Pons (tissue), 1 donor: Measurements from ENCODE around the gene ABCC11.
"Not testable (repeated sequence)": the region's sequence is repeated elsewhere in the genome, so short reads cannot be mapped to it uniquely, and the experiment has no call there.

Experiments
- DNase-seq: peaks from one replicate; pipeline ENCODE4 v3.0.0-alpha.2; 2016; ENCODE audit warnings: low spot score

ABCC11 gene

DNA sequence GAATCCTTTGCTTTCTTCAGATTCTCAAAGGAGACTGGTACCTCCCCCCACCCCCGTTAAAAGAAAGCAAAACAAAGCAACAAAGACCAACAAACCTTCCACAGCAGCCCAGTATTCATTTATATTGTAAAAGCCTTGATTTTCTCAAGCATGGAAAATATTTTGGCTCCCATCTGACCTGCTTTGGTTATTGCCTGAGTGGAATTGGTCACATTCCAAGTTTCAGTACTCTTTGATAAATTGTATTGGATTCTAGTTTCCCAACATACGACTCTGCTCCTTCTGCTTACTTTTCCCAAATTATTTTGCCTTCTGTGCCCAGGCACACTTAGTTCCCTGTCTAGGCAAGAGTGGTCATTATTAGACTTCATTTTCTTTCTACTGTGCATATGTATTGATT, 1.3 kb downstream of the ABCC11 start:
- DNase-seq, result no peak

DNA sequence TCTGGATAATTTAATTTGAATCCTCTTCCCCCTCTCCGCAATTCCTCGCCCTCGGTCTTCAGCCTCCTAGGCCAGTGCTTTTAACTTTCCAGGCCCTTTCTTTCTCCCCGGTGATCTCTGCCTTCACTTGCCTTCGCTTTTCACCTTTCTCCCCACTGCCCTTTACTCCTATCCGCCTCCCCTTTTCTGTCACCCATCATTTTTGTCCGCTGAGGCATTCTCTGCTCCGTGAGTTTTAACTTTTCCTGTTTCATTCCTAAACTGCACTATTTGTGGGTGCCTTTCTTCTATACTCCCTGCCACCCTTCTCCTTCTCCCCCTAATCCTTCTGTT, 2.5 kb downstream of the ABCC11 start:
- DNase-seq, result no peak

DNA sequence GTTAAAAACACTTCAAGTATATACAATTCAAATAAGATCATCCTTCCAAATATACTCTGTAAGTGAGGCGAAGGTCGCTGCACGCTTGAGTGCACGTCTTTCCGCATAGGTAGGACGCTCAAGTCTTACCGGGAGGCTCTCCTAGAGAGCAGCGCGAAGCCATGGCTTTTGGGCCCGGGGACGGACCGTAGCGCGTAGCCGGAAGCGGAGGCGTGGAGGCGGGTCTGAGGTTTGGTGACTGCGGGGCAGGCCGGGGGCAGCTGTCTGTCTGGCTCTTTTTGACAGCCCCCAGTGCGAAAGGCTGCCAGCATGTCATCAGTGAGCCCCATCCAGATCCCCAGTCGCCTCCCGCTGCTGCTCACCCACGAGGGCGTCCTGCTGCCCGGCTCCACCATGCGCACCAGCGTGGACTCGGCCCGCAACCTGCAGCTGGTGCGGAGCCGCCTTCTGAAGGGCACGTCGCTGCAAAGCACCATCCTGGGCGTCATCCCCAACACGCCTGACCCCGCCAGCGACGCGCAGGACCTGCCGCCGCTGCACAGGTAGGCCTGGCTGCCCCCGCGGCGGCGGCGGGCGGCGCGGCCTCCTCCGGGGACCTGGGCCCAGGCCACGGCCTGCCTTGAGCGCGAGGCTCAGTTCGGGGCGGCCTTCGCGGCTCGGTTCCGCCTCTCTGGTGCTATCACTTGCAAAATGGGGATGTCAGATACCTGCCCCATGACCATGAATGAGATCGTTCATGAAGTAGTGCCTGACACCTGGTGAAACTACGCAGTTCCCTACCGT, 3.1 kb downstream of the ABCC11 start, which contains the start of gene LONP2:
Gene LONP2, plus strand, starts transcription at position 221 of the 783 bp plus-strand sequence. Its CDS starts 89 bp downstream, at position 310.
- DNase-seq, result peak; percentile 91

DNA sequence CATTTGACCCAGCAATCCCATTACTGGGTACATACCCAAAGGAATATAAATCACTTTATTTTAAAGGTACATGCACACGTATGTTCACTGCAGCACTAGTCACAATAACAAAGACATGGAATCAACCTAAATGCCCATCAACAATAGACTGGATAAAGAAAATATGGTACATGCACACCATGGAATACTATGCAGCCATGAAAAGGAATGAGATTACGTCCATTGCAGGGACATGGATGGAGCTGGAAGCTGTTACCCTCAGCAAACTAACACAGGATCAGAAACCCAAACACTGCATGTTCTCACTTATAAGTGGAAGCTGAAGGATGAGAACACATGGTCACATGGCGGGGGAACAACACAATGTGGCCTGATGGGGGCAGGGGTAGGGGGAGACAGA, 7.2 kb downstream of the ABCC11 start:
- DNase-seq, result not testable (repeated sequence)

DNA sequence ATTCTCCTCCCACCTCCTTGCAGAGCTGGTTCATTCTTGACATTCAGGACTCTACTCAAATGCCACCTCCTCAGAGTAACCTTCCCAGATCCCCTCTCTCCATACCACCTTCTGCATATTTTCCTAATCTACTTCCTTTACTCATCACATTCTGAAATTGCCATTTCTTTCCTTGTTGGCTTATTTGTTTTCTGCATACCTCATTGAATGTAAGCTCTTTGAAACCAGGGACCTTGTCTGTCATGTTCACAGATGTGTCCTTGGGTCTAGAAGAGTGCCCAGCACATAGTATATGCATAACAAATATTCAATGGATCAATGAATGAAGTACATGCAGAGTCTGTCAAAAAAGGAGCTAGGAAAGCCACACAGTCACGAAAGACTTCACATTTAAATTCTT, 11.1 kb downstream of the ABCC11 start:
- DNase-seq, result no peak

DNA sequence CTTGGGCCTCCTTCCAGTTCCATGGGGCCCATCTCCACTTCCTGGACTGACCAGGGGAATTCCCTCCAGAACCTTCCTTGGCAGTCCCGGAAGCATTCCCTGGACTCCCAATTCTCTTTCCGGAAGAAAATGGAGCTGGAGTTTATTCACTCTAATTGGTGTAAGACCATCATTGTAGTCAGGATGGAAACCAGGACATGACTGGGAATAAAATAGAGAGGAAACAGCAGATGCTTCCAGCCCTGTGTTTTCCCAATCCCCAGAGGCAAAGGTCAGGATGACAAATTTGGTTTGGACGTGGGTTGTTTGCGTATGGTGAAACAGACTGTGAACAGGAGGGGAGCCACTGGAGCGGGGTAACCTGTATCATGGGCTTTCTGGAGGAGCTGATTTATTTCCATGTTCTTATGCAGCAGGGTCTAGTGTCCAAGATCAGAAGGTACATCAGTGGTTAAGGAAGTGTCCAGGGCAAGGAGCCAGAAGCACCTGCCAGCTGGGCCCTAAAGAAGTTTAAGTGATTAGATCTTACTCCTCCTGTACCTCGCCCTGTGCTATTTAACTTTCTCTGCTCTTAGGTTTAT, 11.7 kb downstream of the ABCC11 start:
- no peak for DNase-seq

DNA sequence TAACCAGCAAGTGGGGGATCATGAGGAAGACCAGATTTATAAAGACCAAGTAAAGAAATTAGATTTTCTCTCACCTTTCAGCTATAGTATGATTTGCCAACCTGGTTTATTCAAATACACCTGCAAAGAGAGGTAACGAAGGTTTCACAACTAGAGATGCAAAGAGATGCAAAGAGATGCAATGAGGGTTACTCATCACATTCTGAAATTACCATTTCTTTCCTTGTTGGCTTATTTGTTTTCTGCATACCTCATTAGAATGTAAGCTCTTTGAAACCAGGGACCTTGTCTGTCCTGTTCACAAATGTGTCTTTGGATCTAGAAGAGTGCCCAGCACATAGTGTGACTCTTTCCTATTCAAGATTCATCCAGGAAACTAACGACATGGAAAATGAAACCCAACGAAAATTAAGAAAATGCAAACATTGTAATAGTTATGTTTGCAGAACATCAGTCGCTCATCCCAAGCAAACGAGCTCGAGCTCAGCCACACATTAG, 12.2 kb downstream of the ABCC11 start:
- DNase-seq, result no peak

DNA sequence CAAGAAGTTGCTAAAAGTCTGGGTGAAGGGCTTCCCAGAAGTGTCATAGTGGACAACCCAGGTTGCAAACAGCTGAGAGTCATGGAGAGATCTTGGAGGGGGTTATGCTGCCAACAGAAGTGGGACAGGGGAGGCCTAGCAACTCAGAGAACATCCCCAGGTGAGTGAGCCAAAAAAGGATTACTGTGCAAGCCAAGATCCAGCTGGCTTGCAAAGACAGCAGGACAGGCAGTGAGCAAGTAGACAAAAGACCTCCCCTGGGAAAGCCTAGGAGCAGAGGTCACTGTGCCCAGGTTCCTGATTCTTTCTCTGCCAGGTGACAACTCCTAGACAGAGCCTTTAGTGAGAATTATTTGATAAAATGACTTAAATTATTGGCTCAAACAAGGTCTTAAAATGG, 12.7 kb downstream of the ABCC11 start:
- no peak for DNase-seq

DNA sequence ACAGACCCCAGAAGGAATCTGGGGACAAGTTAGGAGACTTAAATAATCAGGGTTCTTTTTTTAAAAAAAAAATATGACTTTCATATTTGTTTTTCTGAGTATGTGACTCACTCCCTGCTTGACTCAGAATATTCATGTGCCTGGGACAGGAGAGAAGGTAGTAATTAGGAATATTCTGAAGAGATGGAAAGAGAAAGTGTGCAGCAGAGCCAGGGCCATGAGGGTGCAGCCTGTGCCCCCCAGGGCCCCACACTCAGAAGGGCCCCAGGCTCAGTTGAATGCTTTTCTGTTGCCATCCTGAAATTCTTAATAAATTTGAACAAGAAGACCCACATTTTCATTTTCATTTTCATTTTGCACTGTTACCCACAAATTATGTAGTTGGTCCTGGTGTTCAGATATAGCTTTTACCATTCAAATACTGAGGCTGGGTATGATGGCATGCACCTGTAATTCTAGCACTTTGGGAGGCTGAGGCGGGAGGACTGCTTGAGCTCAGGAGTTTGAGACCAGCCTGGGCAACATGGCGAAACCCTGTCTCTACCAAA, 14.8 kb downstream of the ABCC11 start:
- DNase-seq, result no peak

DNA sequence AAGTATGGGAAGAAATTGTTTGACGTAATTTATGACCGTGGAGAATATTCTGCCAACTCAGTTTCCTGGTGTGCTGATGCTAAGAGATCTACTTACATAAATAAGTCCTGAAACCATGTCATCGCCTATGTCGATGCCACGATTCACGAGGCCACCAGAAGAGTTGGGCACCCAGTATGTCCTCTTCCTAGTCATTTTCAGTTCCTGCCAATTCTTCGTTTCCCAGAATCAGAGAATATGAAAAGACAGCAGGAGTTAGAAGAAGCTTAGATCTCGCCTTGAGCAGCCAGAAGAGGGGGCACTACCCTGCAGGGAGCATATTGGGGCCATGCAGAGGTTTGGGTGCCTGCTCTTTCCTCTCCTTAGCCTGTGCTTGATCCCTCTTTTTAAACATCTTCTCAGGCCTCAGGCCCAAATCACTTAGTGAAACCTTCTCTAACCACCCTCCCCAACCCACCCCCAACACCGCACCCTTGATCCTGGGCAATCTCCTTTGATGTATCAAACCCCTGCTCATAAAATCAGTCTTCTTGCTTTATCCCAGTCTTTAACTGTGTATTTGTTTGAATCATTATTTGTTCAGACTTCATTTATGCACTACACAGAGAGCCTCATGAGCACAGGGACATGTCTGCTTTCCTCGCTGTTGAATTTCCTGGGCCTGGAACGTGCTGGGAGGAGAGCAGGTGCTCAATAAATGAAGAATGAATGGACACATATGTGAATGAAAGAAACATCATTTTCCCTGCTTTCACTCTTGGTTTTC, 15.4 kb downstream of the ABCC11 start:
- DNase-seq, result peak; percentile 36

DNA sequence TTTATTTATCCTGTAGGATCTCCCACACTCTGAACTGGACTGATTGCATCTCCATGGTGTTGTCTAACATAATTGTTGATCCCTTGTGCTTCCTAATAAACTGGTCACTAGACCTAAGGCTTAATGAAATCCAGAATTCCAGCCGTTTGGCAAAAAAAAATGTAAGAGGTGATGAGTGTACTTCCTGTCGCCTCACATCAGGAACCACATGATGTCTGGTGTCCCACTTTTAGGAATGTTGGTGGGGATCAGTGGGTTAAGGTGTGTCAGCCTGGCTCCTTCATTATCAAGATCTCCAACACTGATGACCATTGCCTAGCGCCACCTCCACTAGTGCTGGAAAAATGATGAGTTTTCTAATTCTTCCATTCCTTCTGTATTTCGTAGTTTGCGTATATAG, 21.9 kb downstream of the ABCC11 start:
- no peak for DNase-seq

DNA sequence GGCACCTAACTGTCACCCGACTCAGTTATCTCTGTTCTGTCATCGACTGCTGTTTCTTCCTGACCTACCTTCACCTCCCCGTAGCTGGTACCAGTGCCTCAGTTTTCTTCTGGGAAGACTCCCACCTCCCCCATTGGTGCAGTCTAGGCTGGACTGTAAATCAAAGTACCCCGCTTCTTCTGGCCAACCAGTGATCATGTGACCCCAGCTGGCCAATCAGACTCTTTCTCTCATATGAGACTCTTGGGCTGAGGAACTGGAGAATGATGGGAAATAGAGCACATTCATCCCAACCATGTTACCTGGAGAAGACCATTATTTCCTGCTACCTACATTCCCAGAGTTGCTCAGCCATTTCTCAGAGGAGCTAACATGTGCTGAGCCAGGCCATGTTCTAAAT, 23.8 kb downstream of the ABCC11 start:
- DNase-seq, result no peak

DNA sequence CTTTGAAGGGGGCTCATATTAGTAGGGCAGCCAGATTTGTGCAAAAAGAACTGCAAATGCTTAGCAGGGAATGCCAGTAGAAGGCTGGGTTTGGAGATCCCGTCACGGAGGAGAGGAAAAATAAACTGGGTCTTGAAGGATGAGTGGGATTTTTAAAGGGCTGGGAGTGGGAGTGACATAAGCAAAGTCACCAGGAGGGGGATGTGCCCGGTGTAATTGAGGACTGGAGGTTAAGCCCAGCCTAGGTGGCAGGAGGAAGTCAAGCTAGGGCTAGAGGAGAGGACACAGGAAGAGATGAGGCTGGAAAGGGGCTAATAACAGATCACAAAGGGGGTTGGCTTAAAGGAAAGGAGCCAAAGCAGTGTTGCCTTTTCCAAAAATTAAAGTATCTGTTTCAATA, 26.4 kb downstream of the ABCC11 start:
- DNase-seq, result no peak

DNA sequence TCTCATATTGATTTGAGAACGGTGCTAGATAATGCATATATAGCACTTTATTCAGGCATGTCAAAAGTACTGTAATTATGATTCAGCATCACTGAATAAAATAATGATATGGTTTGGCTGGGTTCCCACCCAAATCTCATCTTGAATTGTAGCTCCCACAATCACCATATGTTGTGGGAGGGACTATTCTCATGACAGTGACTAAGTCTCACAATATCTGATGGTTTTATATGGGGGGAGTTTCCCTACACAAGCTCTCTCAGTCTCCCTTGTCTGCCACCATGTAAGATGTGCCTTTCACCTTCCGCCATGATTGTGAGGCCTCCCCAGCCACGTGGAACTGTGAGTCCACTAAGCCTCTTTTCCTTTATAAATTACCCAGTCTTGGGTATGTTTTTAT, 28.9 kb downstream of the ABCC11 start:
- DNase-seq, result no peak

DNA sequence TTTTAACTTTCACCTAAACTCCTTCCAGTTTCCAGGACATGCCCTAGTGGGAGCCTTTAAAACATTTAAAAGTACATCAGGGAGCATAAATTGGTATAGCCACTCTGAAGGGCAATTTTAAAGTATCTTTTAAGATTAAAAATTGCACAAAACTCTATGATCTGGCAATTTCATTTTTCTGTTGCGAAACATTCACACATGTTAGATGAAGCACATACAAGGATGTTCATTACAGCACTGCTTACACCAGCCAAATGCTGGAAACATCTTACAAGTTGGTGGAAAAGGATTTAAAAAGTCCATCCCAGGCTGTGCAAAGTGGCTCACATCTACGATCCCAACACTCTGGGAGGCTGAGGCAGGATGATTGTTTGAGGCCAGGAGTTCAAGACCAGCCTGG, 29.6 kb downstream of the ABCC11 start:
- DNase-seq, result no peak

DNA sequence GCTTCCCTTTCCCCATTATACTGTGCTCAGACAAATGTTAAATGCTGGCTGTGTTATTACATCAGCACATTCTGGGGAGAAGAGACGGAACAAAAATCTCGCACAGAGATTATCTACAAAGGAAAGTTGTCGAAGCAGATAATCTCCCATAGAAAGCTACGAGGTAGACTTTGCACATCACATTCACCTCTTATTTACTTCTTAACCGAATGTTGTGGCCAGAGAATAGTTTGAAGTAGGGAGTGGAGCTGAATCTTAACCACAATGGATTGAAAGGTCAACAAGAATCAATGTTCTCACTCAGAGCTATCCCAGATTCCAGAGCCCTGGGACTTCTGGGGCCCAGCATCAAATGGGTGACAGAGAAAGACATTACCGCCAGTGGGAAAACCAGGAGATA, 31.6 kb downstream of the ABCC11 start:
- no peak for DNase-seq

DNA sequence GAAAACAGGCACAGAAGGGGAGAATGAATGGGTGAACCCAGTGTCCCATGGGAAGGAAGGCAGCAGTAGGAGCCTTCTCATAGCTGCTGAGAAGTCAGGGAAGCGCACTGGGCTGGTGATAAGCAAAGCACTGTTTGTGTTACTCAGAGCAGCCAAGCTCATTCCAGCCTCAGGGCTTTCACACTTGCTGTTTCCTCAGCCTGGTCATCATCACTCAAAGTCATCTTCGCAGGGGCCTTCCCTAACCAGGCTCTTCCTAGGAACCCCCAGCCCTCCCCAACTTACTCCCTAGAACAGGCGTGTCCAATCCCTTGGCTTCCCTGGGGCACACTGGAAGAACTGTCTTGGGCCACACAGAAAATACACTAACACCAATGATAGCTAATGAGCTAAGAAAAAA, 35.3 kb downstream of the ABCC11 start:
- no peak for DNase-seq

DNA sequence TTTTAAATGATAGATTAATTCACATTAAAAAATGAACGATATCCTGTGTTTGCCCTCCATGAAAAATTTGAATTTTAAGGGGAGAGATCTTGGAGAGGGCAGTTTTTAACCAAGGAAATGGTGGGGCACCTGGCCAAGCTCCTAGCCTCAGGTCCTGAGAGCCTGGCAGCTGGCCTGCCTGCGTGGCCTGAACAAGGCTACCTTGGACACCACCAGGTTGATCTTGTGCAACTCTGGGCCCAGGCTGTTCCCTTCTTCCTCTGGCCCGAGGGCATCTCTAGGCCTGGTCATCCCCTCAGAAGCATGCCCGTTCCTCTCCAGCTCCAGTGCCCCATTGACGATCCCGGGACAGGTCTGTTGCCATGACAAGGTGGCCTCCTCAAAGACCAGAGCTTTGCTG, 36.6 kb downstream of the ABCC11 start:
- no peak for DNase-seq

DNA sequence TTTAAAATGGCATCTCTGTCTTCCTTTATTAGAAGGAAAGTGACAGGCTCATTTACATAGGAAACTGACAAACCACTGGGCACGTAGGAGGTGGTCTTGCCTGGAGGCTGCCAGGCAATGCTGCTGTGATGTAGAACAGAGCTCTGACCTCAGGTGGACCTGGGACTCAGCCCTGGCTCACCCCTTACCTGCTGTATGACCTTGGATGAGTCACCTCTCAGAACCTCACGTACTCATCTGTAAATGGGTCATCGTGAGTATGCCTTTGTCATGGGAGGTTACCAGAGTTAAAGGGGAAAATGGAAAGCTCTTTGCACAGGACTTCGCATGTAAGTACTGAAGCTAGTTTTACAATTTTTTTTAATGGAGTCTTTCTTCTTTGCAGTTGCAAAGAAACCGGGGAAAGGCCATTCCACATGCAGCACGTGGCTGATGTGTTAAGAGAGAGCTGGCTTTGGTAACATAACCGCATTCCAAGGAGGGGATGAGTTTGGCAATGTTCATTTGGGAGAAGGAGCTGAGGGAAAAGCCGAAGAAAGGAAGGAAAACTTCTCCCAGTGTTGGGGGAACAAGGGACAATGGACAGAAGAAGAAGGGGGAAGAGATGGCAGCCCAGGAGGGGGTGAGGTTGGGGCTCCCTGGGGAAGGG, 40.6 kb downstream of the ABCC11 start:
- DNase-seq, result no peak

DNA sequence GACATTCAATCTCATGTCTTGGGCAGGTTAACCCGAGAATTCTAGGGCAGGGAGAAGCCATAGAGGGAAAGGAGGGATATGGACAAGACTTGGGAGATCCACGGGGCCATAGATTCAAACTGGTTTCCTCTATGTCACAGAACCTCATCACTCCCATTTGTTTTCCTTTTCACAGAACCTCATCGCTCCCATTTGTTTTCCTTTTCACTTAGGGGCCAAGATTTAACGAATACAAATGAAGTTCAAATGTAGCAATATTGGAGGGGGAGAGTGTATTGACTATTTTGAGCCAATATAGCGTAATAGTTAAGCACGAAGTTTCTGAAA, 42.6 kb downstream of the ABCC11 start:
- no peak for DNase-seq

DNA sequence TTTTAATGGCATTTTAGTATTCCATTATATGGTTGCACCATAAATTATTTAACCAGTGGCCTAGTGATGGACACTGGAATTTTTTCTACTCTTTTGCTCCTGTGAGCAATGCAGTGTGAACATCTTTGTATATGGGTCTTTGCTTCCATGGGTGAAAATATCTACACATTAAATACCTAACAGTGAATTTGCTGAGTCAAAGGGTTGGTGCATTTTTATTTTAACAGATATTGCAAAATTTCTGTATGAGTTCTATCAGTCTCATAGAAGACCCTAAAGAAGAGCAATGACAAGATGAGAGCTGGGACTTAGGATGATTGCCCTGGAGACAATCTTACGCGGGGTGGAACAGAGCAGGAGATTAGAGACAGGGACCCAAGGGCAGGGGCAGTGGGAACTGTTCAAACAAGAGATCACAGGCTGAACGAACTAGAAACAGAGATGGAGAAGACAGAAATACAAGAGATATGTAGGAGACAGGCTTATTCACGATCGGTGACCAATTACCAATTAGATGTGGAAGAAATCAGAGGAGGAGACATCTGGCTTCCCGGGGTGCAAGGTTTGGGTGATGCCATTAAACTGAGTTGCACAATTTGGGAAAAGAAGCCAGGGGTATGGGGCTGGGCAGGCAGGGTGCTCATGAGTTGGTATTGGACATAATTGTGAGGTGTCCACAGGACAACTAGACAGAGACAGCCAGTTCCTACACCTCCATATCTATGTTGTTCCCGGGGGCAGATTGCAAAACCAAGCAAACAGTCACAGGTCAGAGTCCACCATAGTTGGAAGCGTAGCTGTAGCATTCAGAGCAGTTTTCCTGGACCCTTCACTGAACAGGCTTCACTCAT, 43.1 kb downstream of the ABCC11 start:
- DNase-seq, result no peak
